Body of pancreas (tissue), 2 donors: Measurements from ENCODE around the gene PDZRN3. TPM values are rescaled to one million over a fixed set of nuclear protein-coding genes. Genes with fewer than 3 reads are reported as not detected.

Source experiments
- small RNA-seq: library from RNA; depleted of rRNA; stranded (forward); fragments of <200 nt; gene quantifications from one replicate; pipeline ENCODE3, GENCODE V24; 2016
- total RNA-seq, 2 donors: library from RNA; depleted of rRNA; stranded (reverse); fragments of >200 nt; gene quantifications; one replicate each; pipeline ENCODE4 v1.1.0, GENCODE V29; 2016

PDZRN3 gene
- total RNA-seq, 2 donors from 2014 or later, result 18.9 to 41.9 TPM

Small RNA genes lying within 50 kb of the gene (small RNA-seq; reads per million reads assigned to genes)
- not detected for gene RNU7-119P
